GM04503 (cell line): ENCODE results near the gene TCF7.

Experiments used
- DNase-seq: peaks from one replicate; pipeline ENCODE4 v3.0.0-alpha.2; 2012; ENCODE audit warnings: low read depth

The TCF7 gene

DNA sequence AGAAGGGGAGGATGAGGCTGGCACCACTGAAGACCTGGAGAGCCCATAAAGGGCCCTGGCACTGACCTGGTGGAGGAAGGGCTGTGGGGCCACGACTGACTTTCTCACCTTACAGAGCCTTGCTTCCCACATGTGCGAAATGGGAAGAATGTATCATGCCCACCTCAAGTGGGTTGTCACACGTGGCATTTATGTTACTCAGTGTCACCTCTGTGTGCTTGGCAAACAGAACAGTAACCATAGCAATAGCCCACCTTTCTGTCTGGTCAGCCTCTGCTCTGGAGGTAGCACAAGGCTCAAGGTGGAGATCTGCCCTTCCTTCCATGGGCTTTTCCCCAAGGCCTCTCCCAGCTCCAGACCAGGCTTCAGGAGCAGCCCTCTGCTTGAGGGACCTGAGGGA is 16.7 kb downstream of the TCF7 start:
- DNase-seq: no peak

DNA sequence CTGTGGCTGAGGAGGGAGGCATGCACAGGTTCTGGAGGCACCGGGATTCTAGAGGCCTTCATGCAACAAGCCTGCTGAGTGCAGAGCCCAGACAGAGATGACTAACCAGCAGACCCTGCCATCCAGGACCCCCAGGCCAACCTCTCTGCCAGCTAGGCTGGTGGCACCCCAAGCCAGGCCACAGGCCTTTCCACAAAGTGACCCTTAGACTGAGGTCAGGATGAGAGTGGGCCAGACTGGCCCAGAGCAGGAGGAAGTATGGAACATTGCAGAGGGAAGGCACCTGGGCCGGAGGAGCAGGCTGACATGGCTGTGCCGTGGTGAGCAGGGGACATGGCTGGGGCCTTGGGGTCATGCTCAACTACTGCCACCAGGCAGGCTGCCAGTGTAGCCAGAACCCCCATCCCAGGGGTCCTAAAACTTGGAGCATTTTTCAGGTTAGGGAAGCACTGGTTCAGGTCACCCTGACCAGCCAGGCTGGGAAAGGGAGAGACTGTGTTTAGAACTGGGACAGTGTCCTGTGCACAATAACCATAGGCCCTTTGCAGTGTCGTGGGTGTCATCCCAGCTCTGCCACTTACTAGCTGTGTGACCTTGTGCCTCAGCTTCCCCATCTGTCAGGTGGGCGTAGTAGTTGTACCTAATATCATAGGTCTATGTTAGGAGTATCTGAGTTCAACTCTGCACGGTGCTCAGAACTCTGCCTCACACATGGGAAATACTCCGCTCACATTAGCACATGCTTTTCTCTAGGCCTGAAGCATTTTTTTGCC is 17.3 kb downstream of the TCF7 start:
- no peak for DNase-seq

DNA sequence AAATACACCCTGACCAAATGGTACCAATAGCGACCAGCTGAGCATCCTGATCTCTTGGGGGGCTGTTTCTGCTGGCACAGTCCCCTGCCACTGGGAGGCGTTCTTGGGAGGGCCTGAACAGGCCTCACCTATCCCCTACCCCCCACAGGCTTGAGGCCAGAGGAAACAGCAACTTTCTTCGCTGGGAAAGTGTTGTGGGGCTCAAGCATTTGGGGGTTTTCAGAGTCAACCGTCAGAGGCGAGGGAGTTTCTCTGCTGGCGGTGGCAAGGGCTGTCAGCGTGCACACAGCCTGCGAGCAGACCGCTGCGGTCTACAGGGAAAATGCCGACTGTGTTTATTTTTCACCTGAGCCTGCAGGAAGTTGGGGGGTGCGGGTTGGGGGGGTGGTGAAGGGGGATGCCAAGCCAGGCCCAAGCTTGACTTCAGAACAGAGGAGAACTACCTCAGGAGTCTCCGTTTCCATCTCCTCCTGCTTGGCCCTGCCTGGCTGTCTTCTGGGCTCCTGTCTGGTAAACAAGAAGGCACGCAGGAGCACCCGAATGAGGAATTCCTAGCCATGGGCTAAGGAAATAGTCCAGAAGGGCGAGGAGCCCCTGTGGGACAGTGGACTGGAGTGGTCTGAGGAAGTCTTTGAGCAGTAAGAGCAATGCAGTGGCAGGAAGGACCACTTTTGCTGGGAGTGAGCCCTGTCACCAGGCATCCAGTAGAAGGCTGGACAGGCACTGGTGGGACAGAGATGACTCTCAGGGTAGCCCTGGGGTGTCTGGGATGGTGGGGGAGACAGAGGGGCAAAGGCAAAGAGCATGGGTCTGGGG is 18.1 kb downstream of the TCF7 start:
- no peak for DNase-seq

GRCh38 chr5:134133188-134133994 is 18.9 kb downstream of the TCF7 start:
- DNase-seq: no peak

- no peak for DNase-seq
These were observed 19.6 kb downstream of the TCF7 start for GRCh38 chr5:134133995-134134541.

DNA sequence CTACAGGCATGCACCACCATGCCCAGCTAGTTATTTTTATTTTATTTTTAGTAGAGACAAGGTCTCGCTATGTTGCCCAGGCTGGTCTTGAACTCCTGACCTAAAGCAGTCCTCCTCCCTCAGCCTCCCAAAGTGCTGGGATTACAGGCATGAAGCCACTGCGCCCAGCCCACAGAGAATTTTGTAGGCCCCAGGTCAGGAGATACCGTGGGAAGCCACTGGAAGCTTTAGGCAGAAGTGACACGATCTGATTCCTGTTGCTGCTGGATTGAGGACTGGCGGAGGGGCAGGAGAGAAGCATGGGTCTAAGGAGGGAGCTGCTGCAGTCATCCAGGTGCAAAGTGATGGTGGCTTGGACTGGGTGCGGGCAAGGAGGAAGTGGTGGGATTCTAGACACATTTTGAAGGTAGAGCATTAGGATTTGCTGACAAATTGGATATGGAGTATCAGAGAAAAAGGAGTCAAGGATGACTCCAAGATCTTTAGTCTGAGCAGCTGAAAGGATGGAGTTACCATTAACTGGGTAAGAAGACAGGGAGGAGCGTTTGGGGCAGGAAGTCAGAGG is 20.7 kb downstream of the TCF7 start:
- no peak for DNase-seq

DNA sequence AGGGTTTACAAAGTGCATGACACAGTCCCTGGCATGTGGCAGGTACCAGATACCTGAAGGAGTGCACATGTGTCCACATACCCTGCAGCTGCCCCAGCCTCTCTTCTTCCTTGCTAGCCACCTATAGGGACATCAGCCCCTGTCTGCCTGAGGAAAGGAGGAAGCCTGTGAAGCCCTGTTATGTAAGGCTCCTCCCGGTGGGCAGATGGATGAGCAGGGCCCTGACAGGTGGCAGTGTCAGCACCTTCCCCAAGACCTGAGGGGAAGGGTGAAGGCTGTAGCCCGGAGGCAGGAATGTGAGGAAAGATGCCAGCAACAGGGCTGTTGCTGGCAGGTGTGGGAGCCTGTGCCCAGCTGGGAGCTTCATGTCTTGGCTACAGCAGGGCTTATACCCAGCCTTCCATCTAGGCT is 21.7 kb downstream of the TCF7 start:
- DNase-seq: no peak

GRCh38 chr5:134136771-134137170 is 22.3 kb downstream of the TCF7 start:
- no peak for DNase-seq

GRCh38 chr5:134138416-134139376 is 24.2 kb downstream of the TCF7 start:
- DNase-seq: peak; percentile 29

DNA sequence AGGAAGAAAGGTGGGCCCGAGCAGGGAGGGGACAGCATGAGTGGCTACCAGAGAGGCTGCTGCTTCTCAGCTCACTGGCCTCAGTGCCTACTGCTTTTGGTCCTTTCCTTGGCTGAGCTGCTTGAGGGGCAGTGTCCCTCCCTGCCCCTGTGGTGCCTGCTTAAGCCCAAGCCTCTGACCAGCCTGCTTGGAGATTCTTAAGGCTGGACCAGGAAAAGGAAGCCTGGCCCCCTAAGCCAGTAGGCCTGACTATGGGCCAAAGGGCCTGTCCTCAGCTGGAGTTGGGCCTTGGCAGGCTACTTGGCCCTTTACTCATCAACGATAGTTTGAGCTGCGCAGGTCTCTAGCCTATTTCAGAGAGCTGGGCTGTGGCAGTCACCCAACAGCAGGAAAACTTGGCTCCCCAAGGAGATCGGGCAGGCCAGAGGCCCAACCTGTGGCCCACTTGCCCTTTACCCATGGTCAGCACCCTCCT is 24.9 kb downstream of the TCF7 start:
- no peak for DNase-seq

GRCh38 chr5:134139891-134140469 is 25.5 kb downstream of the TCF7 start:
- no peak for DNase-seq

DNA sequence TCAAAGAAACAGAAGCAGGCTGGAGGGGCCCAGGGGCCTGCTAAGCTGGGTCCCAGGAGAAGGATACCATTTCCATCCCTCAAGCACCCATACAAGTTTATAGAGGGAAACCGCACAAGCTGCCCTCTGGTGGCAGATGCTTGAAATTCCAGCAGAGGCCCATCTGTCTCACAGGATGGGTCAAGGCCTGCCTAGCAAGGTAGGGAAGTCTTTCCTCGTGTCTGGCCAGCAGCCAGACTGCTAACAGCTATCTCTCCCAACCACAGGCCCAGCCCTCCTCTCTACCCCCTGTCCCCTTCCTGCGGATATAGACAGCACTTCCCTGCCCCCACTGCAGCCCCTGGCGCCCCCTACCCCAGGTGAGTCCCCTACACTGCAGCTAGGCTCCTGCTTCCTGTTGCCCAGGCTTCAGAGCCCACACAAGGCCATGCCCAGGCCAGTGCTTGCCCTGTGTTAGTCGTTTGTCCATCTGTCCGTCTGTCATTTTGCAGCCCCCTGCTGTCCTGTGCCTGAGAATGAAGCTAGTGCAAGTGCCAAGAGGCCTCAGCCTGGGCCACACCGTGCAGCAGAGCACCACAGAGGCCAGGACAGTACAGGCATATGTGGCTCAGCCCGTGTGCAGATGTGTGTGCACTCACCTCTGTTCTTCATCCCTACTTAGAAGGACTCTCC is 26.2 kb downstream of the TCF7 start:
- no peak for DNase-seq

DNA sequence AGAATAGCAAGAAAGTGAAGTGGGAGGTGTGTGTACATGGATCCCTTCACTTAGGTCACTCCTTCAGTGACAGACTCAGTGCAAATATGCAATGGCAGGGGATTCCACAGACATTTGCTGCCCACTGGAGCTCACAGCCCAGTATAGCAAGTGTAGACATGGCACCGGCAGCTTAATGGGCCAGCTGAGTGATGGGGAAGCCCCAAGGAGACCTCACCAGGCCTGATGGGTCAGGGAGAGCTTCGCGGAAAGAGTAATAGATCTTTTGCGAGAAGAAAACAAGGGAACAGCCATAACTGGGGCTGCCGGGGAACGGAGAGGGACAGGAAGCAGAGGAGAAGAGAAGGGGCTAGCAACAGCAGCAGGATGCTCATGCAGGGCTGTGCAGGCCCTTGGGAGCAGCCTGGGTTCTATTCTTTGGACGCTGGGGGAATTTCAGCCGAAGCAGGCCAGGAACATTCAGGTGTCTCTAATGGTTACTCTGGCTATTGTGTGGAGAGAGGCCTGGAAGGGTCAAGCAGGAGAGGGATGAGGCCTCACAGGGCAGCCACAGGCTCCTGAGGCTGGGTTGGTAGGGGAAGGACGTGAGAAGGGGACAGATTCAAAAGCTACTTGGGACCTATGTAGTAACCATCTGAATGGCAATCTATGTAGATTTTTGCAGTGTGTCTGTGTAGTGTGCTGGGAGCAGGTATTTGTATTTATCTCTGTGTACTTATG is 27.0 kb downstream of the TCF7 start:
- no peak for DNase-seq

DNA sequence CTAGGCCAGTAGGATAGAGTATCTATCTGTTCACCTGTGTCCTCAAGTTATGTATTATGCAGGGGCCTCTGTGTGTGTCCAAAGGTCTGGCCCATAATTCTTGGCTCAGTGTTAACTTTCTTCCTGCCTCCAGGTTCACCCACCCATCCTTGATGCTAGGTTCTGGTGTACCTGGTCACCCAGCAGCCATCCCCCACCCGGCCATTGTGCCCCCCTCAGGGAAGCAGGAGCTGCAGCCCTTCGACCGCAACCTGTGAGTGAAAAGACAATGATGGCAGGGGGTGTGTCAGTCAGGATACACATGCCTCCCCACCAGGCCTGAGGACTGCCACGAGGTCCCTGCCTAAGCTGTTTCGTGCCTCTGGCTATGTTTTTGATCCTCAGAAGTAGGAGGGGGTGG is 27.6 kb downstream of the TCF7 start:
- no peak for DNase-seq

DNA sequence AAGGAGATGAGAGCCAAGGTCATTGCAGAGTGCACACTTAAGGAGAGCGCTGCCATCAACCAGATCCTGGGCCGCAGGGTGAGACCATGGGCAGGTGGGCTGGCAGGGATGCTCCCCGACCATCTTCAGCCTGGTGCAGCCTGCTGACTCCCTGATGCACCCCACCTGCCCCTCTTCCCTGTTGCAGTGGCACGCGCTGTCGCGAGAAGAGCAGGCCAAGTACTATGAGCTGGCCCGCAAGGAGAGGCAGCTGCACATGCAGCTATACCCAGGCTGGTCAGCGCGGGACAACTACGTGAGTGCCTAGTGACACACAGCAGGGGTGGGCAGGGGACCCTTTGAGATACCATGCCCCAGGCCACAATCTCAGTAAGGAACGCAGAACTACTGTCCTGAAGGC is 28.3 kb downstream of the TCF7 start:
- DNase-seq: no peak

- DNase-seq: no peak
These were observed 28.9 kb downstream of the TCF7 start for GRCh38 chr5:134143431-134143830.

GRCh38 chr5:134143944-134144941 is 29.8 kb downstream of the TCF7 start:
- DNase-seq: no peak
